Fibroblast of upper back skin (primary cell): ENCODE measurements around the gene CCT7.

Source experiments
- DNase-seq: peaks from one replicate; pipeline ENCODE4 v3.0.0-alpha.2; 2013

CCT7 gene

DNA sequence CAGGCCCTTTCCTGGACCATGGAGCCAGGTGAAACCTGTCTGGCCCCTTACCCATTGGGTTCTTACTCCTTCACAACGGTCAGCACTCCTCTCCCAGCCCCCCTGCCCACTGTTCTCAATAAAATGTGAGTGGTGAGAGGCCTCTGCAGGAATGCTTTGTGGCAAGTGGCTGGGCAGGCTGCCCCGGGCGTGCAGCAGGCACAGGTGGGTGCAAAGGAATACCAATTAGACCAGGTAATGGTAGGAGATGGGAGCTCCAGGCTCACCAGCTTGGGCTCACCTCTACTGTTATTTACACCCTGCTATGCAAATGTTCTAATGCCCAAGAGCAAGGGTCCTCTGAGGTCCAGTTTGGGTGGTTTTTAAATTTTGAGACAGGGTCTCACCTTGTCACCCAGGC is 7.0 kb upstream of the CCT7 start:
- DNase-seq: no peak

DNA sequence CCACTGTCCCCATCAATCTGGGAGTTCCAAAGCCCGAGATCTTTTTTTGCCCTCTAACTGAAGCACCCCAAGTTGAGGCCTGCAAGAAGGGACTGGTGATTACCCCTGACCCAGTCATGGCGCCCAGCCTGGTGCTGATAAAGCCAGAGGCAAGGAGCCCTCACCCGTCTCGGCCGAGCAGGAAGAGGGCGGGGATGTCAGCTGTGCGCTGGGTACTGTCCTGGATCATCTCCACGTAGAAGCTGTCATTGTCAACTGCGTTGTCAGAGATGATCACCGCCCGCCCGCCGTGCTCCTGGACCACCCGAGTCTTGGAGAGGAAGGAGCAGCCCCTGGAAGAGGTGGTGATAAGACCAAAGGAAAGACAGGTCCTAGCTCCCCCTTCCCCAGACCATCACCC is 5.5 kb upstream of the CCT7 start:
- DNase-seq: no peak

GRCh38 chr2:73232403-73233153 is 1.5 kb upstream of the CCT7 start:
- DNase-seq: no peak

DNA sequence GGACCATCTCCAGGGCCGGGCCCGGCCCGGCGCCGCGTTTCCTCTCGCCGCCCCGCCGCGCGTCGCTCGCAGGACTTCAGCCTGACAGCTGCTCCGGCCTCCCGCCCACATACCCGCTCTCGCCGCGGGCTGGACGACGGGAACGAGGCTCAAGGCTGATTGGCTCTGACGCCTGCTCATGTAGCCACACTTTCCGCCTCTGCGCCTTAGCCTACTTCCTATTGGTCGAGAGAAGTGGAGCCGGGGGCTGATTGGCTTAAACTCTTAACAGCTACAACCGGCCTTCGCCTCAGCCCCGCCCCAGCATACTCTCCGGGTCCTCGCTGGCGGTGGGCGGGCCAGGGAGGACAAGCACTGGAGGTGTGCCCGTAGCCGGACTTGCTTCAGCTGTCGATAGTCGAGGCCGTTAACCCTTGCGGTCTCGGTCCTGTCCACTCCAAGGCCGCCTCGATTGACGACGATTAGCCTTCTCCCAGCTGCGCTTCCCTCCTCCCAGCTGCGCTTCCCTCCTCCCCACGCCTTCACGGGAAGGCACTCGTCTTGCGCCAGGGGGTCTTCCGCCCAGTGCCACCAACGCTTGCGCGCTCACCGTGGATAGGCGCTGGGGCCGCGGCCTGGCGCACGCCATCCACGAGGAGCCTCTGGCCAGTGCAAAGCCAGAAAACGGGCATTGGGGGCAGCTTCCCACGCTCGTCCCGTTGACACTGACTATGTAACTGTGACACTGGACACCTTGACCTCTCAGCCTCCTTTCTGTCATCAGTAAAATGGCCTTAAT is 765 bp upstream of the CCT7 start, which contains the start of gene PRADC1:
TSS of gene PRADC1 (minus strand) at position 86 of the 778 bp plus-strand sequence. CDS start at position 7, 79 bp downstream.
- peak; percentile 100 for DNase-seq

DNA sequence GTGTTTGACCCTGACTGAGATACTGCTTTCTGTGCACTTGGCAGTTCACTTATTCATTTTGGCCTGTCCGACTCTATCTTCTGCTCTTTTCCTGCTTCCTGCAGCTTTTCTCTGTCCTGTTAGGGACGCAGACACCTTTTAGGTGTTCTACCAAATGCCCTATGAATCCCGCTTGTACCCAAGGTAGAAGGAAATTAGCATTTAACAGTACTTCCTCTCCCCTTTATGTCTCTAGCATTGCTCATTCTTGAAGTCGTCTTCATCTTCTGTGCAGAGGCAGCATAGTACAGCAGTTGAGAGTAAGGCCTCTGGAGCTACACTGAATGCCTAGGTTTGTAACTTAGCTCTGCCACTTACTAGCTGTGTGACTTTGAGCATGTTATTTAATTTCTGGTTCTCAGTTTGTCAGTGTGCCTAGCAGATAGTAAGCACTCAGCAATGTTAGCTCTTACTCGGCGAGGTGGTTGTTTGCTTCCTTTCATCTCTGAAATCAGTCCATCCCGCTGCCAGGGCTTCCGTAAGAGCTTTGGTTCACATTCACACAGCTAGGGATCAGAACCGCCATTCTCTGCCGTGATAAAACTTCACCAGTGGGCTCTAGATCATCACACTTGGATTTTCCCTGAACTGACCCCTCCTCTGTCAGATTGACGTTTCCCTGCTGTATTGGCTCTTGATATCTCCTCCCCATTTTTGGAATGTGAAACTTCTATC is 1.4 kb downstream of the CCT7 start:
- DNase-seq: no peak

- no peak for DNase-seq
These were observed 3.1 kb downstream of the CCT7 start for GRCh38 chr2:73237168-73237567.

DNA sequence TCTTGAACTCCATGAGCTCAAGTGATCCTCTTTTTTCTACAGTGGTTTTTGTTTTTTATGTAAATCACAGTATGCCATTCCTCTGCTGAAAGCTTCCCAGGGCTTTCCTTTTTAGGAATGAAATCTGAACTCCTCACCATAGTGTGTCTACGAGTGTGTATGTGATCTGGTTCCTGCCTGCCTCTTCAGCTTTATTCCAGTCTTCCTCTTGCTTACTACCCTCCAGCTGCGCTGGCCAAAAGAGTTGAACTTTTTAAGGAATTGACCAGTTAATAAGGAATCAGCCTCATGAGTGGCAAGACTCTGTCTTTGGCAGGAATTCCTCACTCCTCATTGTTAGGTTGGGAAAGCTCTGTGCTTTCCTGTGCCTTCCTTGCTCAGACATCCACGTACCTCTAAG is 4.0 kb downstream of the CCT7 start:
- no peak for DNase-seq

- no peak for DNase-seq
These were observed 4.9 kb downstream of the CCT7 start for GRCh38 chr2:73238976-73239375.

GRCh38 chr2:73239776-73240175 is 5.7 kb downstream of the CCT7 start:
- peak; percentile 41 for DNase-seq

DNA sequence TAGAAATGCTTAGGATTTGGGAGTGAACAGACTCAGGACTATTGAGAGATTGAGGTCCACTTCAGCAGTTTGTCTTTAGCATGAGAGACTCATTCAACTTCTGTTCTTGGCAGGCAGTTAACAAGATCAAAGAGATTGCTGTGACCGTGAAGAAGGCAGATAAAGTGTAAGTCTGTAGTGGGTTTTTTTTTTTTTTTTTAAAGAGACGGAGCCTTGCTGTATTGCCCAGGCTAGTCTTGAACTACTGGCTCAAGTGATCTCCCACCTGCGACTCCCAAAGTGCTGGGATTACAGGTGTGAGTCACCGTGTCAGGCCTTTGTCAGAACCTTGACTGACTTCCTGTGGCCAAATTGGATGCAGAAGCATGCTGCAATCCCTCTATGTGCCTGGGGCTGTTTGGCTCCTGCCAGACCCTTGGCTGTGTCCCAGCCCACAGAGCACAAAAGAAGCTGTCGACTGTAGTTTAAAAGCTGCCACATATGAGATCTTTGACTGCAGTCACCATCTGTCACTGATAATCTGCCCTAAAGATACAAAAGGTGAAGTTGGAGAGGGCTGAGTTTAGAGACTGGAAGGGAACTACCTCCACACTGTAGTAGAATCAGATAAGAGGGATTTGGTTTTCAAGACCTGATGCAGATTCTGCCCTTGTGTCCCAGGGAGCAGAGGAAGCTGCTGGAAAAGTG is 9.9 kb downstream of the CCT7 start:
- peak; percentile 33 for DNase-seq

GRCh38 chr2:73244580-73244979 is 10.5 kb downstream of the CCT7 start:
- no peak for DNase-seq

DNA sequence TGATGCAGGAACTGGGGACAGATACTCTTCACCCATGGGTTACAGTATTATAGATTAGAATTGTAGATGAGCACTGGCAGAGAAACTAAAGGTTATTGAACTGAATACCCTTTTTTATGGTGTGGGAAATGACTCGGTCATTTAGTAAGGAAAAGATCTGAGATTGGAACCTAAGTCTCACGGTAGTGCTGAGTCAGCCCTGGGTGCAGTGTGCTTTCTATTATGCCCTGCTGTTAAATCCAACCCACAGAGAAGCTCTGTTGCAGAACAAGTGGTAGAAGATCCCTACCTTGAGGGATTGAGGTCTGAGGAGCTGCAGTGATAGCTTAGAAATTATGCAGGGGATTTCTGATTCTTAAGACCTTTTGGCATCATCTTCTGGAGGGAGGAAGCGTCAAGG is 12.7 kb downstream of the CCT7 start:
- DNase-seq: no peak

DNA sequence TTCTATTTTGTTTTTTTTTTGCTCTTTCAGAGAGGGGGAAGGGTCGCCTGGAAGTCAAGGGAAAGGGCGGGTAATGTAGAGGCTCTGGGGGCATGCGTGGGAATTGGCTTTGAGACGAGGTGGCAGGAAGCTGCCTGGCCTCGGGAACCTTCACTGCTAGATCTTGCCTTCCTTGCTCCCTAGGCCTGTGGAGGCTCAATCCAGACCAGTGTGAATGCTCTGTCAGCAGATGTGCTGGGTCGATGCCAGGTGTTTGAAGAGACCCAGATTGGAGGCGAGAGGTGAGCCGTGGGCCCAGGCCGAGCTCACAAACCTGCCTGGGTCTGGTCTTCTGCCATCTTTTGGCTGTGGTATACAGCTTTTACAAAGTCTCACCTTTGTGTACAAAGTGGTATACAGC is 15.5 kb downstream of the CCT7 start:
- DNase-seq: no peak

GRCh38 chr2:73250872-73251846 is 17.1 kb downstream of the CCT7 start:
- DNase-seq: no peak

GRCh38 chr2:73252238-73253027 is 18.3 kb downstream of the CCT7 start:
- DNase-seq: no peak

- no peak for DNase-seq
These were observed 19.3 kb downstream of the CCT7 start for GRCh38 chr2:73253400-73253799.

- DNase-seq: no peak
These were observed 19.8 kb downstream of the CCT7 start for GRCh38 chr2:73253901-73254300.

- DNase-seq: no peak
These were observed 20.4 kb downstream of the CCT7 start for GRCh38 chr2:73254343-73255006.

- no peak for DNase-seq
These were observed 21.0 kb downstream of the CCT7 start for GRCh38 chr2:73255007-73255644.
